Hematopoietic multipotent progenitor cell treated with erythropoietin and hydrocortisone succinate and interleukin-3 and kit ligand, for 8 days (in vitro differentiated cells): ENCODE data around the gene RUNDC1.
"Not testable (repeated sequence)": the region's sequence is repeated elsewhere in the genome, so short reads cannot be mapped to it uniquely, and the experiment has no call there.

Experiments
- DNase-seq: peaks from one replicate; pipeline ENCODE4 v3.0.0-alpha.2; 2015

The RUNDC1 gene

GRCh38 chr17:42980274-42980765, at the start of gene RUNDC1:
RUNDC1 (plus strand) TSS chr17:42980565; CDS start chr17:42980577, 12 bp downstream.
- DNase-seq = peak; percentile 90

GRCh38 chr17:42937712-42938596, 42.4 kb upstream of the RUNDC1 start:
- peak; percentile 60 for DNase-seq

GRCh38 chr17:42944211-42944610, 36.2 kb upstream of the RUNDC1 start:
- DNase-seq = no peak

GRCh38 chr17:42946812-42947211, 33.6 kb upstream of the RUNDC1 start:
- DNase-seq = no peak

GRCh38 chr17:42950044-42950783, 30.2 kb upstream of the RUNDC1 start:
- DNase-seq = no peak

- no peak for DNase-seq
Measured at GRCh38 chr17:42953669-42954068, 26.7 kb upstream of the RUNDC1 start.

- DNase-seq = peak; percentile 95
Measured at GRCh38 chr17:42964161-42964932, 16.0 kb upstream of the RUNDC1 start, which contains the start of gene AARSD1. AARSD1 (minus strand) TSS chr17:42964454; CDS start chr17:42964440, 14 bp downstream.

- no peak for DNase-seq
Measured at GRCh38 chr17:42967925-42968324, 12.4 kb upstream of the RUNDC1 start.

GRCh38 chr17:42969001-42969581, 11.3 kb upstream of the RUNDC1 start:
- DNase-seq = no peak

GRCh38 chr17:42971589-42971988, 8.8 kb upstream of the RUNDC1 start:
- DNase-seq = no peak

GRCh38 chr17:42973323-42973722, 7.0 kb upstream of the RUNDC1 start:
- not testable (repeated sequence) for DNase-seq

- no peak for DNase-seq
Measured at GRCh38 chr17:42975265-42975664, 5.1 kb upstream of the RUNDC1 start.

- DNase-seq = not testable (repeated sequence)
Measured at GRCh38 chr17:42975701-42976100, 4.7 kb upstream of the RUNDC1 start.

- peak; percentile 78 for DNase-seq
Measured at GRCh38 chr17:42979511-42980273, 673 bp upstream of the RUNDC1 start, which contains the start of gene PTGES3L. PTGES3L (minus strand) TSS chr17:42980080; CDS start chr17:42980053, 27 bp downstream.

GRCh38 chr17:42980766-42981397, 517 bp downstream of the RUNDC1 start:
- DNase-seq = peak; percentile 56

- DNase-seq = no peak
Measured at GRCh38 chr17:42982266-42982665, 1.9 kb downstream of the RUNDC1 start.

GRCh38 chr17:42985225-42985624, 4.9 kb downstream of the RUNDC1 start:
- no peak for DNase-seq

- no peak for DNase-seq
Measured at GRCh38 chr17:42989141-42989540, 8.8 kb downstream of the RUNDC1 start.

- no peak for DNase-seq
Measured at GRCh38 chr17:42989726-42990652, 9.6 kb downstream of the RUNDC1 start.

GRCh38 chr17:42991471-42991870, 11.1 kb downstream of the RUNDC1 start:
- DNase-seq = no peak
